ENCODE results near the gene RIMBP2. TPM values are rescaled to one million over a fixed set of nuclear protein-coding genes. Genes with fewer than 3 reads are reported as not detected.

The RIMBP2 gene
- total RNA-seq, 6 experiments from 2014 or later: not detected

DNA sequence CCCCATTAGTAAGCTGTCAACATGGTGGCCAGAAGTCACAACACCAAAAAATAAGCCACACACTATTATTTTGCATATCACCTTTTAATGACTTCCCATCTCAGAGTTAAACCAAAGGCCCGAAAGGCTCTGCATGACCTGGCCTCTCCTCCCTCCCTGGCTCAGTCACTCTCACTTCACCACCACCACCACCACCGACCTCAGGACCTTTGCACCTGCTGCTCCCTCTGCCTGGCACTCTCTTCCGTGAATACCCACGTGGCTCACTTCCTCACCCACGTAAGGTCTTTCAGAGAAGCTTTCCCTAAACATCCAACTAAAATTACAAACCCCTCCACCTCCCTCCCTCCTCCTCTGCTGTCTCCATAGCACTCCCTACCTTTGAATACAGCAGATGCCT, 134.3 kb downstream of the RIMBP2 start:
- H3K36me3 Mint-ChIP-seq (ENCODE audit: low read depth): peaks cover 9% of the 10 kb centered on the region; the same call in 1 of the 2 replicates
- TF ChIP-seq, protein P1, sequence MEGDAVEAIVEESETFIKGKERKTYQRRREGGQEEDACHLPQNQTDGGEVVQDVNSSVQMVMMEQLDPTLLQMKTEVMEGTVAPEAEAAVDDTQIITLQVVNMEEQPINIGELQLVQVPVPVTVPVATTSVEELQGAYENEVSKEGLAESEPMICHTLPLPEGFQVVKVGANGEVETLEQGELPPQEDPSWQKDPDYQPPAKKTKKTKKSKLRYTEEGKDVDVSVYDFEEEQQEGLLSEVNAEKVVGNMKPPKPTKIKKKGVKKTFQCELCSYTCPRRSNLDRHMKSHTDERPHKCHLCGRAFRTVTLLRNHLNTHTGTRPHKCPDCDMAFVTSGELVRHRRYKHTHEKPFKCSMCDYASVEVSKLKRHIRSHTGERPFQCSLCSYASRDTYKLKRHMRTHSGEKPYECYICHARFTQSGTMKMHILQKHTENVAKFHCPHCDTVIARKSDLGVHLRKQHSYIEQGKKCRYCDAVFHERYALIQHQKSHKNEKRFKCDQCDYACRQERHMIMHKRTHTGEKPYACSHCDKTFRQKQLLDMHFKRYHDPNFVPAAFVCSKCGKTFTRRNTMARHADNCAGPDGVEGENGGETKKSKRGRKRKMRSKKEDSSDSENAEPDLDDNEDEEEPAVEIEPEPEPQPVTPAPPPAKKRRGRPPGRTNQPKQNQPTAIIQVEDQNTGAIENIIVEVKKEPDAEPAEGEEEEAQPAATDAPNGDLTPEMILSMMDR (IDR thresholded peaks at IDR 0.05): no peak
- H3K27me3 Mint-ChIP-seq (ENCODE audit: insufficient read depth): peaks cover 2% of the 10 kb centered on the region; the same call in 1 of the 2 replicates
- H3K9me3 Mint-ChIP-seq: peaks cover 38% of the 10 kb centered on the region
- no peaks in the 10 kb centered on the region for H3K4me1 Mint-ChIP-seq (ENCODE audit: low read depth)
- no peak overlapping the region for H3K4me3 Mint-ChIP-seq
- DNase-seq: no peak
- no peak overlapping the region for H3K27ac Mint-ChIP-seq

DNA sequence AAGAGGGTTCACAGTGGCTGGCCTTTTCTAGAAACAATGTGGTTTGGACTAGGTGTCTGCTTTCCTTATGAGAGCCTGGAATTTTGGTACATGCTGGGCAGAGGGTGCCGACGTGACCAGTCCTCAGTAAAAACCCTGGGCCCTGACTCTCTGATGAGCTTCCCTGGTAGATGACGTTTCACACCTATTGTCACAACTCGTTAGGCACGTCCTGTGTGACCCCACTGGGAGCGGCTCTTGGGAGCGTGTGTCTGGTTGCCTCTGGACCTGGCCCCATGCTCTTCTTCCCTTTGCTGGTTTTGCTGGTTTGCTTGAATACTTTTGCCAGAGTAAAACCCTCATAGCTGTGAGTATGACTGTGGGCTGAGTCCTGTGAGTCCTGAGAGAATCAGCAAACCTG, 136.9 kb downstream of the RIMBP2 start:
- H3K27ac Mint-ChIP-seq: no peak overlapping the region
- peaks cover 9% of the 10 kb centered on the region; the same call in 1 of the 2 replicates for H3K36me3 Mint-ChIP-seq (ENCODE audit: low read depth)
- TF ChIP-seq, protein P1 (IDR thresholded peaks at IDR 0.05): no peak
- no peaks in the 10 kb centered on the region for H3K4me1 Mint-ChIP-seq (ENCODE audit: low read depth)
- no peak overlapping the region for H3K4me3 Mint-ChIP-seq
- DNase-seq: no peak
- peaks cover 51% of the 10 kb centered on the region for H3K9me3 Mint-ChIP-seq
- H3K27me3 Mint-ChIP-seq (ENCODE audit: insufficient read depth): peaks cover 2% of the 10 kb centered on the region

GRCh38 chr12:130577351-130577750, 138.7 kb downstream of the RIMBP2 start:
- peaks cover 62% of the 10 kb centered on the region for H3K9me3 Mint-ChIP-seq
- H3K27ac Mint-ChIP-seq: no peak overlapping the region
- H3K36me3 Mint-ChIP-seq (ENCODE audit: low read depth): peaks cover 12% of the 10 kb centered on the region
- H3K27me3 Mint-ChIP-seq (ENCODE audit: insufficient read depth): peaks cover 2% of the 10 kb centered on the region
- no peak overlapping the region for H3K4me3 Mint-ChIP-seq
- TF ChIP-seq, protein P1 (IDR thresholded peaks at IDR 0.05): no peak
- no peaks in the 10 kb centered on the region for H3K4me1 Mint-ChIP-seq (ENCODE audit: low read depth)
- no peak for DNase-seq

DNA sequence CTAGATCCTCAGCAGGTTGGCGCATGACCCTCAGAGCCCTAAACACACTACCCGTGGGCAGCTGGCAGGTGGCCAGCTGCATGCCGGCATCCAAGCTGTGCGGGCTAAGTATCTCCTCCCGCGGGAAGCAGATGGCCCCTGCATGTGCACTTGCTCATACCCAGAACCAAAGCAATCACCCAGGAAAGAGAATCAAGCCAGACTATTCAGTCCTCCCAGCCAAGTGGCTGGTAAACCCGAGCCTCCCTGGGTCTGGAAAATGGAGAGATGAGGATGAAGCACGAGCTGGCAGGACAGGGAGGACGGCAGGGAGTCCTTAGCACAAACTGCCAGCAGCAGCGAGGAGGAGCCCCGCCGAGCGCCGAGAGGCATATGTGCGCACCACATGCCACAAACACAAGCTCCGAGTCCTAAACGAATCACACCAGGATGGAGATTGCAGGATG, 139.7 kb downstream of the RIMBP2 start:
- H3K4me1 Mint-ChIP-seq (ENCODE audit: low read depth): no peaks in the 10 kb centered on the region
- DNase-seq: no peak
- no peak overlapping the region for H3K4me3 Mint-ChIP-seq
- TF ChIP-seq, protein P1 (IDR thresholded peaks at IDR 0.05): no peak
- peaks cover 60% of the 10 kb centered on the region for H3K9me3 Mint-ChIP-seq
- peaks cover 15% of the 10 kb centered on the region for H3K36me3 Mint-ChIP-seq (ENCODE audit: low read depth)
- H3K27ac Mint-ChIP-seq: no peak overlapping the region
- peaks cover 2% of the 10 kb centered on the region for H3K27me3 Mint-ChIP-seq (ENCODE audit: insufficient read depth)

DNA sequence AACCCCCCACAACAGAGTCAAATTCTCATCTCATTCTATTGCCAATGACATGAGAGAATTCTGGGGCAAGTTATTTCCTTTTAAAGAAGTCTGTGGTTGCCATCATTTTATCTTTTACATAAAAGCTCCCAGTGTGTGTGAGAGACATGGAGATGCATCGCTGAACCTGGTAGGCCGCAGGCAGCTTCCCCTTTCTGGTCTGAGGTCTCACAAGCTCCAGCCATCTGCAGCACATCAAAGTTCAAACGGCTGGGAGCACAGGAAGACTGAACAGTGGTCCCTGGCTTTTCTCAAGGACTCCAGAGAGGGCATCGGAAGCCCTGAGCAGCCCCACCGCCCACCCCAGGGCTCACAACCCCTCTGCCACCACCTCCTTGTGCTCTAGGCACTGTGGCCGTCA, 141.7 kb downstream of the RIMBP2 start:
- Mint-ChIP-seq H3K4me1 (ENCODE audit: low read depth) (no peaks in the 10 kb centered on the region), H3K9me3 (peaks cover 68% of the 10 kb centered on the region), H3K4me3 (no peak overlapping the region), H3K27me3 (ENCODE audit: insufficient read depth) (peaks cover 2% of the 10 kb centered on the region), H3K27ac (no peak overlapping the region), H3K36me3 (ENCODE audit: low read depth) (peaks cover 12% of the 10 kb centered on the region)
- TF ChIP-seq, protein P1 (IDR thresholded peaks at IDR 0.05): no peak
- DNase-seq: no peak

DNA sequence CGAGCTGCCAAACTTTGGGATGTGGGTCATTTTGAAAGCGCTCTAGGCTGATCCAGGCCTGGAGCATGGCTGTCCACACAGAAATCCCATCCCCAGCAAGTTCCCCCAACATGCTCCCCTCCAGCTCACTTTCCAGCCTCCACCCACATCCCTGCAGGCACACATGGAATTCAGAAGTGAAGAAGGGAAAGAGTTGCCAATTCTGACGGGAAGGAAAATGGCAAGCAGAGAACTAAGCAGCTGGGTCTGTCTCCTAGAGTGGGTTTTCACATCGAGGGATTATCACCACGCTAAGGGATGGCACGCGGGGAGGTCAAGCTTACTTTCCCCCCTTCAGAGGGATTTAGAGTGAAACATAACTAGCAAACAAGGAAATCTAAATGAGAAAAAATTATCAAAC, 142.3 kb downstream of the RIMBP2 start:
- Mint-ChIP-seq H3K9me3 (peaks cover 68% of the 10 kb centered on the region), H3K27ac (no peak overlapping the region), H3K4me1 (ENCODE audit: low read depth) (no peaks in the 10 kb centered on the region), H3K36me3 (ENCODE audit: low read depth) (peaks cover 12% of the 10 kb centered on the region), H3K4me3 (no peak overlapping the region), H3K27me3 (ENCODE audit: insufficient read depth) (peaks cover 2% of the 10 kb centered on the region)
- no peak for DNase-seq
- TF ChIP-seq, protein P1 (IDR thresholded peaks at IDR 0.05): no peak

All from HFFc6 (cell line).